BJ (cell line): ENCODE results near the gene CKMT1B. TPM values are rescaled to one million over a fixed set of nuclear protein-coding genes. Genes with fewer than 3 reads are reported as not detected.
A peak's percentile ranks its signal among the peaks of the same experiment; 100 is the strongest.
"Not testable (repeated sequence)": the region's sequence is repeated elsewhere in the genome, so short reads cannot be mapped to it uniquely, and the experiment has no call there.

Experiments used
- CTCF ChIA-PET: fragments of 350-600 bp; formaldehyde crosslinking; extraction: SDS; loops from one replicate; lab custom pipeline; 2021; ENCODE audit warnings: antibody characterized with exemption, inconsistent platforms; lab: Yijun Ruan, JAX
- POLR2A ChIA-PET: fragments of 300-600 bp; sonication (Branson Sonifier 250); formaldehyde crosslinking; extraction: SDS; loops from one replicate; lab custom pipeline; 2021; ENCODE audit warnings: antibody characterized with exemption; lab: Charles Lee
- DNase-seq: peaks from one replicate; pipeline ENCODE4 v3.0.0-alpha.2; 2011; ENCODE audit warnings: low read depth
- H3K27me3 ChIP-seq: 2 replicates; pipeline ENCODE4 v1.6.0; 2011; ENCODE audit warnings: low read length; ENCODE audit not compliant: control insufficient read depth, insufficient read depth
- H3K36me3 ChIP-seq: 2 replicates; pipeline ENCODE4 v1.5.1; 2011; ENCODE audit warnings: low read length; ENCODE audit not compliant: control insufficient read depth, insufficient read depth
- H3K4me3 ChIP-seq: 2 replicates; pipeline ENCODE4 v1.5.1; 2011; ENCODE audit warnings: low read depth, mild to moderate bottlenecking, control low read depth, low read length
- polyA minus RNA-seq: library from RNA; depleted of rRNA, polyadenylated mRNA; stranded (reverse); fragments of >200 nt; gene quantifications from 2 replicates; pipeline ENCODE4 v1.2.3, GENCODE V29; 2011; rRNA and poly(A)+ RNA removed
- polyA plus RNA-seq: library from polyadenylated mRNA; depleted of rRNA; stranded (reverse); fragments of >200 nt; gene quantifications from 2 replicates; pipeline ENCODE4 v1.2.3, GENCODE V29; 2011; rRNA removed
- TF ChIP-seq, protein P1 (sequence below): IDR thresholded peaks from 2 replicates; pipeline ENCODE4 v1.5.1; 2011; ENCODE audit warnings: low read depth, mild to moderate bottlenecking, control low read depth, inconsistent platforms, low read length, moderate library complexity; ENCODE audit not compliant: insufficient read depth

The CKMT1B gene
- polyA plus RNA-seq (0.12 and 0.25 TPM in 2 replicates), polyA minus RNA-seq (0.19 TPM in 1 of 2 replicates, not detected in the other)

DNA sequence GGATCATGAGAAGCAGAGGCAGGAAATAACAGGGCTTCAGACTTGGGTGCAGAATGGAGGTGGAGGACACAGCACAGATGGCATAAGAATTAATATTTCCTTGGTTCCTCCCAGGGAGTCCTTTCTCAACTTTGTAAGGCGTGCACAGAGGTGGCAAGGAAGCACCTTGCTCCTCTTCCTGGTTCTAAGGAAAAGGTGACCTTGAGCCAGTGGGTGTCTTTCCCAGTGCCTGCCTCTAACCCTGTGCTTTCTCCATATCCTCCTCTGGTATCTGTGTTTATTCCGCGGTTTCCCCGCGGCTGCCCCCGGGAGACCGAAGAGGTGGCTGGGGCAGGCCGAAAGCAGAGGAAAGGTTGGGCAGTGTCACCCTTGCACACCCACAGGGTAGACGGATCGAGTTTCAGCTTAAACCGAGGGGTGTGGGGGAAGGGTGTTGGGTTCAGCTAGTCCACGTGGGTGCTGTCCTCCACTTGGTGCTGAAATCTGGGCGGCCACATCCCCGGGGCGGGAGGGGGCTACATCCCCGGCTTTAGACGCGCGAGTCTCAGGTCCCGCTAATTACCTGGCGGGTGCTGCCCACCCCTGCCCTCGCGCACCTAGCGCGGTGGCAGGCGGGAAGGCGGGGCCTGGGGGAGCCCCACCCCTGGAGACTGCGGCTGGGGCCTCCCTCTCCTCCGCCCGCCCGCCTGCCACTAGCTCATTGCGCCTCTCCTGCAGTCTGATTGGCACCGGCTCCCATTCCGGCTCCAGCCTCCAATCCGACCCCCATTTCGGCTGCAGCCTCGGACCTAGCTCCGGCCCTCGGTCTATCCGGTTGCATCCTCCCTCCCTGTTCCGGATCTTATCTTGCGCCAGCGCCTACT, at the start of gene CKMT1B:
CKMT1B (plus strand) TSS at position 700 of the 863 bp plus-strand sequence. CDS start 192 bp downstream, outside the sequence.
- POLR2A ChIA-PET, H3K4me3 ChIP-seq, DNase-seq, H3K27me3 ChIP-seq, H3K36me3 ChIP-seq, CTCF ChIA-PET: not testable (repeated sequence)

DNA sequence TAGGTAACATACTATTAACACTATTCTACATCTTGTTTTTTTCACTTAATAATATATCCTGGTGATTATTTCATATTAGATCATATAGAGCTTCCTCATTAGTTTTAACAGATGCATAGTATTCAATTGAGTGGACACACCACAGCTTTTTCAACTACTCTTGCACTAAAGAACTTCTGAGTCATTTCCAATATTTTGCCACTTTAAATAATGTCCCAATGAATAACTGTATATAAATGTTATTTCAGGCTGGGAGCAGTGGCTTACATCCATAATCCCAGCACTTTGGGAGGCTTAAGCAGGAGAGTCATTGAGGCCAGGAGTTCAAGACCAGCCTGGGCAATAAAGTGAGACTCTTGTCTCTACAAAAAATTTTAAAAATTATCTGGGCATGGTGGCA, 49.6 kb upstream of the CKMT1B start:
- TF ChIP-seq, protein P1, sequence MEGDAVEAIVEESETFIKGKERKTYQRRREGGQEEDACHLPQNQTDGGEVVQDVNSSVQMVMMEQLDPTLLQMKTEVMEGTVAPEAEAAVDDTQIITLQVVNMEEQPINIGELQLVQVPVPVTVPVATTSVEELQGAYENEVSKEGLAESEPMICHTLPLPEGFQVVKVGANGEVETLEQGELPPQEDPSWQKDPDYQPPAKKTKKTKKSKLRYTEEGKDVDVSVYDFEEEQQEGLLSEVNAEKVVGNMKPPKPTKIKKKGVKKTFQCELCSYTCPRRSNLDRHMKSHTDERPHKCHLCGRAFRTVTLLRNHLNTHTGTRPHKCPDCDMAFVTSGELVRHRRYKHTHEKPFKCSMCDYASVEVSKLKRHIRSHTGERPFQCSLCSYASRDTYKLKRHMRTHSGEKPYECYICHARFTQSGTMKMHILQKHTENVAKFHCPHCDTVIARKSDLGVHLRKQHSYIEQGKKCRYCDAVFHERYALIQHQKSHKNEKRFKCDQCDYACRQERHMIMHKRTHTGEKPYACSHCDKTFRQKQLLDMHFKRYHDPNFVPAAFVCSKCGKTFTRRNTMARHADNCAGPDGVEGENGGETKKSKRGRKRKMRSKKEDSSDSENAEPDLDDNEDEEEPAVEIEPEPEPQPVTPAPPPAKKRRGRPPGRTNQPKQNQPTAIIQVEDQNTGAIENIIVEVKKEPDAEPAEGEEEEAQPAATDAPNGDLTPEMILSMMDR, result no peak
- POLR2A ChIA-PET, result interaction anchor here (0.9 kb wide), 1 partner anchor 34 kb away, joined by 4 read pairs; no protein-coding TSS in a partner anchor
- Histone ChIP-seq H3K36me3 (no peaks in the 10 kb centered on the region; the same call in 1 of the 2 replicates), H3K27me3 (no peaks in the 10 kb centered on the region), H3K4me3 (no peak overlapping the region)
- DNase-seq, result no peak
- CTCF ChIA-PET, result no interaction called here

DNA sequence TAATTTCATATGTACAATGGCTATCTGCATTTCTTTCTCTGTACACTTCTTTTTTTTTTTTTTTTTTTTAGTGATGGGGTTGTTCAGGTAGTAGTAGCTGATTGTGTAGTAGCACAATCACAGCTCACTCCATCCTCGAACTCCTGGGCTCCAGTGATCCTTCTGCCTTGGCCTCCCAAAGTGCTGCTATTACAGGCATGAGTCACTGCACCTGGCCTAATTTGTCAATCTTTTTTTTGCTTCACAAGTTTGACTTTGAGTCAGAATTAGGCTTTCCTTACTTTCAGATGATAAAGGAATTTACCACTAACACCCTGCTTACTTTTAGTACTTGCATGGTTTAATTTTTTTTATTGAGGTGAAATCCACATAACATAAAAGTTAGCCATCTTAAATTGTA, 48.4 kb upstream of the CKMT1B start:
- DNase-seq, result no peak
- TF ChIP-seq, protein P1, result no peak
- POLR2A ChIA-PET, result no interaction called here
- Histone ChIP-seq H3K27me3 (no peaks in the 10 kb centered on the region), H3K36me3 (no peaks in the 10 kb centered on the region; the same call in 1 of the 2 replicates), H3K4me3 (no peak overlapping the region)
- CTCF ChIA-PET, result no interaction called here

DNA sequence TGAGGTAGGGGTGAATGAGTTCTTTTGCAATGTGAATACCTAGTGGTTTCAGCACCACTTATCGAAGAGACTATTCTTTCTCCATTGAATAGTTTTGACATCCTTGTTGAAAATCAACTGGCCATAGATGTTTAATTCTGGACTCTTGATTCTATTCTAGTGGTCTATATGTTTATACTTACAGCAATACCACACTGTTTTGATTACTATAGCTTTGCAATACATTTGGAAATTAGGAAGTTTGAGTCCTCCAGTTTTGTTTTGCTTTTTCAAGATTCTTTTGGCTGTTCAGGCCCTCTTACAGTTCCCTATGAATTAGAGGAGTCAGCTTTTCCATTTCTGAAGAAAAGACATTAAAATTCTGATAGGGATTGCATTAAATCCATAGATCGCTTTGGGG, 46.3 kb upstream of the CKMT1B start:
- Histone ChIP-seq H3K27me3 (no peaks in the 10 kb centered on the region), H3K4me3 (no peak overlapping the region), H3K36me3 (no peaks in the 10 kb centered on the region; the same call in 1 of the 2 replicates)
- ChIA-PET POLR2A (no interaction called here), CTCF (no interaction called here)
- TF ChIP-seq, protein P1, result no peak
- DNase-seq, result no peak

DNA sequence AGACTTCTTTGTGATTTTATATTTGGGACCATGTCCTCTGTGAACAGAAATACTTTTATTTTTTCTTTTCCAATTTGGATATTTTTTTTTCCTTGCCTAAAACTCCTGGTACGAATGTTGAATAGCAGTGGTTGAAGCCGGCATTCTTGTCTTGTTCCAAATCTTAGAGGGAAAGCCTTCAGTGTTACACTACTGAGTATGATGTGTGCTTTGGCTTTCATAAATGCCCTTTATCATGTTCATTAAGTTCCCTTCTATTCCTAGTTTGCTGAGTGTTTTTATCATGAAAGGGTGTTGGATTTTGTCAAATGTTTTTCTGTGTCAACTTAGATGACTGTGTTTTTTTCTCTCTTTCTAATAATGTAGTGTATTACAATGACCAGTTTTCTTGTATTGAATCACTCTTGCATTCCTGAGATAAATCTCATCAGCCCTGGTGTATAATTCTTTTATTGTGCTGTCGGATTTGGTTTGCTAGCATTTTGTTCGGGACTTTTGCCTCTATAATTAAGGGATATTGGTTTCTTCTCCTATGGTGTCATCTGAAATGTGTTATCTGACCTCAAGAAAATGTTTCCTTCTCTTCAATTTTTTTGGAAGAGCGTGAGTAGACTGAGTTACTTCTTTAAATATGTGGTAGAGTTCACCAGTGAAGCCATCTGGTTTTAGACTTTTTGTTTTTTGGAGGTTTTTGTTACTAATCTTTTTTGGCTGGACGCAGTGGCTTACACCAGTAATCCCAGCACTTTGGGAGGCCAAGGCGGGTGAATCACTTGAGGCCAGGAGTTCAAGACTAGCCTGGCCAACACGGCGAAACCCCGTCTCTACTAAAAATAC, 43.1 kb upstream of the CKMT1B start:
- peak; percentile 74 for DNase-seq
- TF ChIP-seq, protein P1, result no peak
- no peak overlapping the region for H3K4me3 ChIP-seq
- no peaks in the 10 kb centered on the region for H3K27me3 ChIP-seq
- no peaks in the 10 kb centered on the region; the same call in 1 of the 2 replicates for H3K36me3 ChIP-seq
- CTCF ChIA-PET, result no interaction called here
- POLR2A ChIA-PET, result no interaction called here
